COLO668 (cell line): Measurements from ENCODE around the gene TULP1.

Experiments
- DNase-seq: peaks from one replicate; lab custom pipeline; 2025; ENCODE audit not compliant: unreplicated experiment; lab: John Stamatoyannopoulos, UW

The TULP1 gene

DNA sequence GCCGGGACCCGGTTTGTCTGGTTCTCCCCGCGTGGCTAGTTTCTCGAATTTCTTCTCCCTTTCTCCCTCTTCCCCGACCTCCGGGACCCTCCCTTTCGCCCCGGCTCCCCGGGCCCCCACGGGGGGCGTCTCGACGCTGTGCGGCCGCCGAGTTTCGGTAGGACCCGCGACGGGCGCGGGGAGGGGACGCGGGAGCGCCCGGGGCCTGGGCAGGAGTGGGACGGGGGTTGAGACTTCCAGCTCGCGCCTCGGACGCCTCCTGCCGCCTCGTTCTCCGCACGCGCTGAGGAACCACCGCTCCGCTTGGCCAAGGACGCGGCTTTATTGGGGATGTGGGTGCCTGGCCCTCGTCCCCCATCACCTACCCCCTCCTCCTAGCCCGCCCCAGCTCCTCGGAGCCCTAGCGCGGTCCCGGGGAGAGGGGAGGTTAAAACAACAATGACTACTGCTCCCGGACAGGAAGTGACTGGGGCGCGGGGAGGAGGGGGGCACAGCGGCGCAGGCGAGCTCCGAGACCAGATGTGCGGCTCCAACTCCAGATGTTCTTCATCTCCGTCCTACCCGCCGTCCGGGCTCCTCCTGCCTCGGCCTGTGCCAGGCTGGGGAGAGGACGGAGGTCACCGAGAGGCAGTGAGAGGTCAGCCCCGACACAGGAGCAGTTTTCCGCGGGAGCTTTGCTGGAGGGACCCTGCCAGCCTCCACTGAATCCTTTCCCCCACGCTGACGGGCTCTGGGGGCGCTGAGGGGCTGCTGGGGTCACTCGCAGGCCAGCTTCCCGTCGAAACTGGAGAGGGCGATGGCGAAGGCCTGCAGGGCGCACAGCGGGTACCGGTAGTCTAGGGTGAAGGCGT lies 14.9 kb downstream of the TULP1 start:
- DNase-seq = no peak

DNA sequence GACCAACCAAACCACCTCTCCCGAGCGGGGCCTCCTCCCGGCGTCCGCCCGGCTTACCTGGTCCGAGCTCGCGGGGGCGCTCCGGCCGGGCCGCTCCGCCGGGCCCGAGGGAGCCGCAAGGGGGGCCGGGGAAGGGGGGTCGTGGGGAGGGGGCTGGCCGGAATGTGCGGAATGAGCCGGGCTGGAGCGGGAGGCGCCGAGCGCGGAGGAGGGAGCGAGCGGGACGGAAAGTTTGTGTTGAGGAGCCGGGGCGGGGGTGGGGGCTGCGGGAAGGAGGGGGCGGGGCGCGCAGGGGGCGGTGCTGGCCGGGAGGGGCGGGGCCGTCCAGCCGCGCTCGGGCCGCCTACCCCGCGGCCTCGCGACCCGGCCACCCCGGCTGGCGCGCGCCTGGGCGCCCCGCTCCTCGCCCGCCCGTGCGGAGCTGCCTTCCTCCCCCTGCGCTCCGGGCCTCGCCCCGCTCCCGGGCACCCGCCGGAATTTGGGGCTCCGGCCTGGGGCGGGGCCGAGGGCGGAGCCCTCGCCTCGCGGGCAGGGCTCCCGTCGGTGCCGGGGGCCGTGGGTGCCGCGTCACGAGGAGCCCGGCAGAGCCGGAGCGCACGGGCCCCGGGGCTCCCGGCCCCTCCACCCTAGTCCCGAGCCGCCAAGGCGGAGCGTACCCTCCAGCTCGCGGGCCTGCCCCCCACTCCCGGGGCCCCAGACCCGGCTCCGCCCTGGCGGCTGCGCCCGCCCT lies 15.7 kb downstream of the TULP1 start, which contains the start of gene TEAD3:
Gene TEAD3 (minus strand): TSS at position 239 of the 730 bp plus-strand sequence.
- DNase-seq = peak; percentile 15

DNA sequence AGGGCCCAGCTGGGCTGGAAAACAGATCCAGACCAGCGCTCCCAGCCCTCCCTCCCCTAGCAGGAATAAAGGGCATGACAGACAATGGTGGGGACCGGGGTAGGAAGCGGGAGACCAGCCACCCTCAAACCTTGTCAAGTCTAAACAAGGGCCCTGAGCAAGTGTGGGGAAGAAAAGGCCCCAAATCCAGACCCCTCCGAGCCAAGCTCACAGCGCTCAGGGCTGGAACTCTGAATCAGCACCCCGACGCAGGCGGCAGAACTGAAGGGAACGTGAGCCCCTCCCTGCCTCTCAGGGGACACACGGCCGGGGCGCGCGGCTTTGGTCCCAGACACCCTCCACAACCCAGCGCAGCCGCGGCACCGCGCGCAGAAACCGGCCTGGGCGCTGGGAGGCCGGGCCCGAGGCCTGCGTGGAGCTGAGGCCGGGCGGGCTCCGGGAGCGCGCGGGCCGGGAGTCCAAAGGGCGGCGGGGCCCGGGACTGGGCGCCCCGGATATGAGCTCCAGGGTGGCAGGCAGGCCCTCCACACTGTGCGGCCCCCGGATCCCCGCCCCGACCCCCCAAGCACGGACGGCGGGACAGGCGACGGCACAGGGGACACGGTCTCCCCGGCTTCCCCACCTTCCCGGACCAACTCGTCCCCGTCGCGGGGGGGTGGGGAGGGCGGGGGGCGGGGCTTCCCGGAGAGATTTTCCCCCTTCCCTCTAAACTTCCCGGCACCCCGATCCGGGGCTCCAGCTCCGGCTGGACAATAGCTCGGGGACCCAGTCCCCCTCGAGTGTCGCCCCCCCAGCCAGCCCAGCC lies 16.5 kb downstream of the TULP1 start:
- peak; percentile 40 for DNase-seq

DNA sequence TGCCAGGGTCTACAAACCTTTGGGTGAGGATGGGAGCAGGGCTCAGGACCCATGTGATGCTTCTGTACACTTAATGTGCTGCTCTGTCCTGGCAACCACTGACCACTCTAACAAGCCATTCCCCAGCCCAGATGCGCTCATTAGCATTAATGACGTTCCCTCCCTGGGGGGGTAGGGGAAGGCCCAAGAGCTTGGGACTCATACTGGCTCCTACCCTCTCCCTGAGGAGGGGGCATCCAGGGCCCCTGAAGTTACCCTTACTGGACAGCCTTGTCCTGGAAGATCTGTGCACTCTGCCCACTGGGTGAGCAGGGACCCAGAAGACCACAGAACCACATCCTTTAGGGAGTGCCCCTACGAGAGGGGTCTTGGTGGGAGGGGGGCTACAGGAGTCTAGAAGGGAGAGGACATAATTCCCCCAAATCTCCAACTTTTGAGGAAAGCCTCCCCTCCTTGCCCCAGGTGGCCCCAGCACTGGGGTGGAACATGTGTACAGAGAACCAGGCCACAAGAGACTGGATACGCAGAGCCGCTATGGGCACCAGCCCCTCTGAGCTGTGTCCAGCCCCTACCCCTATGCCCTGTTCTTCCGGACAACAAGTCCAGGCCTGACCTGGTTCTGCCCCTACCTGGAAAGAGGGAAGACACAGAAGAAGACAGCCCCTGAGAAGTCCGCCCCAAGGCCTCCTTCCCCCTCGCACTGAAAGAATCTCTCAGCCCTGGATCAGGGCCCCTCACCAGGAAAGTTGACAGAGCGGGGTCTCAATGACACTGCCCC lies 17.2 kb downstream of the TULP1 start:
- no peak for DNase-seq

DNA sequence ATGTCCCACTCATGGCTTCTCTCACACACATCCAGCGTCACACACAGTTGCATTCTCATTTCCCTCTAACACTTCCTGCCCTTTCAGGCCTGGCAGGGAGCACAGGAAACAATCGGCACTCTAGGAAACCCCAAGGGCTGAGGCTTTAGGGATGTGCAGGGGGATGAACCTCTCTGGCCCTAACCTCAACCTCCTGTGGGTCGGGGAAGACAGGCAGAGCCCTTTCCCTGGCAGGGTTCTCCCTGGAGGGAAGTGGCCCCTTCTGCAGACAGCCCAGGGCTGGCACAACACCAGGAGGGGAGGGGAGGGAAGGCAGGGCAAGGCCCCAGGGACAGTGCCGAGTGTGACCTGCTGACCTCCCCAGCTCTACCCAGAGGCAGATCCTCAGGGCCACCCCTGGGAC lies 18.5 kb downstream of the TULP1 start:
- no peak for DNase-seq

DNA sequence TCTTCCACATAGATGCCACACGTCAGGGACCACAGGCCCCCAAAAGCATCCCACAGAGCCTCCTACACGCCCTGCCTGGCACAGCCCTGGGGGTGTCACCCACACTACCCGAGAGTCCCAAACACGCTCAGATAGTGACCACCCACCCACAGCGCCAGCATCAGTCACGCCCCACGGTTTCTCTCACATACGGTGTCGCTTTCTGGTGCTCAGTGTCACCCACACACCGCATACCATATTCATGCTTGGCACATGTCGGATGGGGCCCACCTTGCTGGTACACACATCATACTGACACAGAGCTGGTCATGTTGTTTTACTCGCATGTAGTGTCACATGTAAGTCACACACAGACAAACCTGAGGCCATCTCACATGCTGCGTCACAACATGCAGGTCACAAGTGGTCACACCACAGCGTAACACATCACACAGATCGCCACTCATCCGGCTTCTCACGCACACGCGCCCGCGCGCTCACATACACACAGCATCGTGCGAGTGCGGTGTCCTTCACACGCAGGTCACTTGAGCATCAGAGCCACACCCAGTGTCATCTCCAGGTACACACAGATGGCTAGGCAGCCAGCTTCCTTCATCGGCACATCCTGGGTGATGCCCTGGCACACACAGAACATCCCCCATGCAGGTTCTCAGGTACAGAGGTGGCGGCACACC lies 19.3 kb downstream of the TULP1 start:
- peak; percentile 10 for DNase-seq

DNA sequence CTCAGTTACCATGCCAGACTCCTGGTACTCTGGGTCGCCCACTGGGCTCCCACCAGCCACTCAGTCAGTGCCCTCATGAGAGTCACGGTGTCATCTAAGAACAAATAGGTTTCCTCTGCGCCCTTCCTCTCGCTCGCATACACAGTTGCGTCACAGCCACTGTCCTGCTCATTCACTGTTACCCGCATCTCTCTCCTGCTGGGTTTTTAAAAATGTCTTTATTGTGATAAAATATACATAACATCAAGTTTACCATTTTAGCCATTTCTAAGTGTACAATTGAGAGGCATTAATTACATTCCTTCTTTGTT lies 19.8 kb downstream of the TULP1 start:
- DNase-seq = no peak

DNA sequence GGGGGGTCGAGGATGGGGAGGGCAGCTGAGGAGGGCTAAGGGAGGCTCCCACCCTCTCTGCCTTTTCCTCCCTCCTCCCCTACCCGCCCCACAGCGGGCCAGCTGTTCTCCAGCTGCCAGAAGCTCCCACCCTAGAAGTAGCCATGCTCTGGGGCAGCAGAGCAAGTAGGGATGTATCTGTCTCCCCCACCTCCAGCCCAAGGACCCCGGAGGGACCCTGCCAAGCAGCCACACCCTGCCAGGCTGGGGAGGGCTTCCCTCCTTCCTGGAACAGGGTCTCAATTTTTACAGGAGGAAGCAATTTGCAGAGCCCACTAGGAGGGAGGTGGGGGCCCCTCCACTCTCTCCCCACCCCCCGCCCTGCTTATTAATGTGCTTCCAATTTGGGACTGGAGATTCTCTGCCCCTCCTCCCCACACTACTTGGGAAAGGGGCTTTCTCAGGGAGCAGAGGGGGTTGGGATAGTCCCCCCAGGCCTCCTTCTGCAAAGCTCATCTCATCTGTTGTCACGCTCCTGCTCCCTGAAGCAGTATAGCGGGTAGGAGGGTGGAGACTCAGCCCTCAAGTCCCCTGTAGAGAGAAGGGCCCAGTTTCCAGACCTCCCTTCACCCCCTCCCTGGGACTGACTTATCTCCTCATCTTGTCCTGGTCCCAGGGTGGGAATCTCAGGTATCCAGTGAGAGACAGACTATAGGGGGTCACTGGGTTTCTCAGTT lies 20.3 kb downstream of the TULP1 start:
- no peak for DNase-seq

DNA sequence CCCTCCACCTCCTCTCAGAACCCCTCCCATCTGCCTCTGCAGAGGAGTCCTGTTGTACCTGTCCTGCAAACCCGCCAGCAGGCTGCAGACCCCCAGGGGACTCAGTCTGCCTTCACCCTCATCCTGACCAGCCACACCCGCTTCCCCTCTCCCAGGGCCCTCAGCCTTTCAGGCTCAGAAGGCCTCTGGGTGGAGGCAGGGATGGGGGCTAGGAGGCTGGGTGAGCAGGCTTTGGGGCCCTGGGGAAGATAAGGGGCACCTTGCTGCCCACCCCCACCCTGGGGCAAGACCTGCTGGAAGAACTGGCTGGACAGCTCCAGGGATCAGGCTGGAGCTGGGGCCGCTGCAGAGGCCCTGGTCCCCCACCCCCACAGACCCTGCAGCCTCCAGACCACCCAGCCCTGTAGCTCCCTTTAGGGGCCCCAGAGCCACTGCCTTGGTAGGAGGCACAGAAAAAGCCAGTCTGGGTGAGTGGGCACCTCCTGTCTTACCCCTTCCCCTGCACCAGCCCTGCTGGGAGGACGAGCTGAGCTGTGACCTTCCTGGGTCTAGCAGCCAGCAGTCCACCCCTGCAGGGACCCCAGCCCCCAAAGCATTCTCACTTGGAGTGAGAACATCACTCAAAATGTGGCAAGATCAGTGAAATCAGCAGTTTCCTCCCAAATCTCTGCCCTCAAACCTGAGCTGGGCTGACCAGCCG lies 21.0 kb downstream of the TULP1 start:
- no peak for DNase-seq

DNA sequence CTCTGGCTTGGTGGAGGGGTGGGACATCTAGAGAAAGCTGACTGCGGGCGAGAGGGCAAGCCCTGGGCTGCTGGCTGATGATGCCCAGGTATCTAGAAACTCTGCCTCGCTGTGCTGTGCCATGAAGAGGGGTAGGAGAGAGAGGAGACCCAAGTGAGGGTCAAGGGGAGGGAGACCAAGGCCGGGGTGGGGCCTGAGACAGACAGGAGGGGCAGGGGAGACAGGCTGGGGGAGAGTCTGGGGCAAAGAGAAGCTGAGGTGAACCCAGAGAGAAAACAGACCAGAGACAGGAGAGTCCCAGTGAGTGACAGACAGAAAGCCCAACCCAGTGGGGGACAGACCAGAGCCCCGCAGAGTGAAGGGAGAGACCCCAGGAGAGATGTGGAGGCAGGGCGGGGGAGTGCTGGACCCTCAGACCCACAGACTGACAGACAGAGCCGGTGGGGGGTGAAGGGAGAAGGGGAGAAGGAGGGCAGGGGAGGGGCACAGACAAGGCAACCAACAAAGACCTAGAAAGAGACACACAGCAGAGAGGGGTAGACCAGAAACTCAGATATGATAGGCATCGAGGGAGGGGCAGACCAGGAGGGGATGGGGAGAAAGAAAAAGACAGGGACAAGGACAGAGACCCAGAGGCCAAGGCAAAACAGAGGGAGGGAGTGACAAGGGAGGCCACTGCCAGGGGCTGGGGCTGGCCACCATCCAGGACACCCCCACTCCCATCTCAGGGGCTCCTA lies 21.7 kb downstream of the TULP1 start:
- DNase-seq = no peak

DNA sequence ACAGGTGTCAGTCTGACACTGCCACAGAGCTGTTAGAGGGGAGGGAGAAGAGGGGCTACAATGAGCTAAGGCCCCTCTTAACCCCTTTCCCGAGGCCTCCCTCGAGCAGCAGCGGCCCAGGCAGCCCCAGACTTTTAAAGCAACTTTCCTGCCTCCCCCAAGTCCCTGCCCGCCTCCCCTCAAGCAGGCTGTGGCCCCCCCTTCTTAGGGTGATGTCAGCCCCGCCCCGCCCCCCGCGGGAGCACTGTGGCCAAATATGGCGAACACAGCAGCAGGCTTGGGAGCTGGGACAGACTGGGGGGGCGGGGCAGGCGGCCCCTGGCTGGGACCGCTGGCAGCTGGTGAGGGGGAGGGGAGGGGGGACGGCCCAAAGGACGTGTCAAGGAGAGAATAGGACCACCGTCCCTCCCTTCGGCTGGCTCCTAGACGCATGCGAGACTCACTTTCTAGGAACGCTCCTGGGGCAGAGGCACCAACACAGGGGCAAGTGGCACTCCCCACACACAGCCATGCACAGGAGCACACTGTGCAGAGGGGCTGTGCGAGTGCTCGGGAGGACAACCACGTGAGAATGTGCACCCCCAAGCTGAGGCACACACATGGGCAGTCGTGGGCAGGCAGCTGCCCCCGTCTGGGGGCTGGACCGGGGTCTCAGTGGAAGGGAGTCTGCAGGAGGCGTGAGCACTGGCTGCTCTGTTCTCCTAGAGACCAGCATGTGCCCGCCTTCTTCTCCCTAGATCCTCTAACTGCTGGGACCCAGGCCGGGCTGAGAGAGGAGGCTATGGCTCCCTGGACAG lies 22.5 kb downstream of the TULP1 start:
- DNase-seq = no peak

DNA sequence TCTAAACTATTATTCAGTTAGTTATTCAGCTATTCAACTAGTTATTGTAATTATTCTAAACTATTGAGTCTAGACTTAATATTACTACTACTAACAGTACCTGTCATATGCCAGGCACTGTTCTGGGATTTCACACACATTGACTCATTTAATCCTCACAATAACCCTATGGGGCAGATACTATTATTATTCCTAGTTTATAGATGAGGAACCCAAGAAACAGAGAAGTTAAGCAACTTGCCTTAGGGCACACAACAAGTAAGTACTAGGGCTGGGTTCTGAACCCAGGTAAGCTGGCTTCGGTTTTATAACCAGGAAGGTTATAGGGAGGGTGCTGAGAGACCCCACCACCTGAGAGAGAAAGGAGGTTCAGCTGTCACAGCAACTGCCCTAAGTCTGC lies 23.6 kb downstream of the TULP1 start:
- no peak for DNase-seq

DNA sequence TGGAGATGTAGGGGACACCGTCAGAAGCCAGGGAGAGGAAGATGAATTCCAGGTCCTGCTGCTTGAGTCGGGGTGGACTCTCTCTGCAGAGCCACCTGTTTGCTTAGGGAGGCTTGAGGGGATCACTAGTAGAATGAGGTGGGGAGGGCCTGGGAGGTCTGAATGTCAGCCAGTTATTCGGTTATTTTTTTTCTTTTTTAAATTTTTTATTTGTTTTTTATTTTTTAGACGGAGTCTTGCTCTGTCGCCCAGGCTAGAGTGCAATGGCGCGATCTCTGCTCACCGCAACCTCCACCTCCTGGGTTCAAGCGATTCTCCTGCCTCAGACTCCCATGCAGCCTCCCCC lies 24.2 kb downstream of the TULP1 start:
- DNase-seq = no peak

DNA sequence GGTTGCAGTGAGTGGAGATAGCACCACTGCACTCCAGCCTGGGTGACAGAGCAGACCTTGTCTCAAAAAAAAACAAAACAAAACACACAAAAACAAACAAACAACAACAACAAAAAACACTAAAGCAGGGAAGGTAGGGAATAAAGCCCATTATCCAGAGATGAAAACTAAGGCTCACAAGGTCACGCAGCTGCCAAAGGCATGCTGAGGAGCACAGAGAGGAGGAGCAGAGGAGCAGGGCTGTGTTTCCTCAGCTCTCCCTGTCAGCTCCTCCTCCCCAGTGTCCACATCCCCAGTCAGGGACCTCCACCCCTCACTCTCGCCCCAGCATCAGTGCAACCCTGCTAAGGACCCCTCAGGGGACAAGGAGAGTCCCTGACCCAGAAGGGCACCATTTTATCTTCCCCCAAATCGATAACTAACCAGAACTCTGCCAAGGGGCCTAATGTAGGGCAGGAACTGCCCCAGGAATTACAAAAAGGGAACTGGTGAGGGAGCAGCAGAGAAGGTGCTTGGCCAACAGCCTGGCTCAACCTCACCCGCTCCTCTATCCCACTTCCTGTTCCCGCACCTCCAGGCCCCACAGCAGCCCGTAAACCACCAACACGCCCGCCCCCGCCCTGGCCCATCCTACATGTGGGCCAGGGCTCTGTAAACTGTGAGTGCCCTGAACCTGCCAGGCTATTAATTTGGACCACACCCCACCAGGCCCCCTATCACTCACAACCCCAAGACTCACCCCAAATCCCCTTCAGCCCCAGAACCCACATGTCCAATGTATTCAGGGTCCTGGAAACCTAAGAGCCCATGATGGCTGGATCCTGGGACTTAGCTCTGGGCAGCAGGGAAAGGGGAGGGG lies 24.8 kb downstream of the TULP1 start:
- DNase-seq = no peak

DNA sequence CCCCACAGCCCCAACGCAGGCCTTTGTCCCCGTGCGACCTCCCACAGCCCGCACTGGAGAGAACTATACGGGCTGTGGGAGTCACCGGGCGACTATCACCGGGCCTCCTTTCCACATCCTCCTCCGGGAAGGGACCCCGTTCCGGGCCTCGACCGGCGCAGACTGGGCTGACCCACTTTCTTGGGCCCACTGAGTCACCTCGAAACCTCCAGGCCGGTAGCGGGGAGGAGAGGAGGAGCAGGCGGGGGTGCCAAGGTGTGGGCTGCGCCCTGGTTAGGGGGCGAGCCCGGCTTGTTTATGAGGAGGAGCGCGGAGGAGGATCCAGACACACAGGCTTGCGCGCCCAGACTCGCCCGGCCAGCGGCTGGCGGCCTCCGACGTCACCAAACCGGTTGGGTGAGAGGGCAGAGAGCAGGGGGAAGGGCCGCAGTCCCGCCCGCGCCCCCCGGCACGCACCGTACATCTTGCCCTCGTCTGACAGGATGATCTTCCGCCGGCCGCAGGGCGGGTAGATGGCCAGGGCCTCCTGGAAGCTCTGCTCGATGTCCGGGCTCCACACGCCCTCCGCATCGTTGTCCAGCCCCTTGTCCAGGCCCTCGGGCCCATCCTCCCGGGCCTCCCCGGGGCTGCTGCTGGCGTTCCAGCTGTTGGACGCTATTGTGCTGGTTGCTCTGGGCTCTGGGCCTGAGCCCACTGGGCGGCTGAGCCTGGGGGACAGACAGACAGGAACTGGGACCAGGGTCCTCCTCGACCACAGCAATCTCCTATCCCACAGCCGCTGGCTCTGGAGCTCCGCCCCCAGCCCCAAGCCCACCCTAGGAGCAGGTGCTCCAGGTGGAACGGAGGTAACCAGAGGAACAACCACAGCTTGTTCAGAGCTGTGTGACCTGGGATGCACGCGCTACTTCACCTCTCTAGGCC lies 26.4 kb downstream of the TULP1 start:
- DNase-seq = peak; percentile 67

DNA sequence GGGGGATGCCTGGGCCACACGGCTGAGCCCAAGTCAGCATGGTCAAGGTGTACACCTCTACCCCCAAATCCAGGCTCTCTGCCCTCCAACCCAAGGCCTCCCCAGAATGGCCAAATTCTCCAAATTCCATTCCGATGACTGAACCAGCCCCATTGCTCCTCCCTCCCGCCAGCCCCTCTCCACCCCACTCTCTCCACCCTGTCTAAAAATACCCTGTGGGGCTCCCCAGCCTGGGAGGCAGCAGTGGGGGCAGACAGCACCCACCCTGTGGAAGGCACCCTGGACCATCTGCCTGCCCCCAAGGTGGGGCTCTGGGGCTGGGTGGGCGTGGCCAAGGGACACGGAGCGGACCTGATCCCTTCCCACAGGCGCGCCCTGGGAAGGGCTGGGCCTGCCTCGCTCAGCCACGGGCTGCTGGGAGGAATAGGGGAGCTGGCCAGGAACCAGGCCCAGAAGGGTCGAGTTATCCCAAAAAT lies 27.3 kb downstream of the TULP1 start:
- no peak for DNase-seq
